HEK293T (cell line): ENCODE data around the gene GRXCR1.

Source experiments
- CTCF ChIA-PET: fragments of 350-600 bp; formaldehyde crosslinking; extraction: SDS; loops from one replicate; lab custom pipeline; 2021; ENCODE audit warnings: antibody characterized with exemption, inconsistent platforms; lab: Yijun Ruan, JAX
- POLR2A ChIA-PET: fragments of 350-600 bp; formaldehyde crosslinking; extraction: SDS; loops from one replicate; lab custom pipeline; 2020; ENCODE audit warnings: antibody characterized with exemption, inconsistent platforms; lab: Yijun Ruan, JAX
- DNase-seq: peaks from one replicate; pipeline ENCODE4 v3.0.0; 2012; ENCODE audit warnings: mixed read lengths; ENCODE audit errors: extremely low spot score
- ARNT ChIP-seq: fragments of 450-650 bp; IDR thresholded peaks from 2 replicates; pipeline ENCODE4 v1.6.1; 2017; ENCODE audit warnings: mild to moderate bottlenecking
- BHLHE40 ChIP-seq: fragments of 450-650 bp; IDR thresholded peaks from 2 replicates; pipeline ENCODE4 v1.6.1; 2016; ENCODE audit warnings: mild to moderate bottlenecking, moderate library complexity, borderline replicate concordance
- CTBP1 ChIP-seq: fragments of 450-650 bp; IDR thresholded peaks from 2 replicates; pipeline ENCODE4 v1.6.1; 2016; ENCODE audit warnings: borderline replicate concordance
- ELF4 ChIP-seq: fragments of 450-650 bp; IDR thresholded peaks from 2 replicates; pipeline ENCODE4 v1.6.1; 2017; ENCODE audit warnings: antibody characterized with exemption
- FOXA1 ChIP-seq: fragments of 450-650 bp; IDR thresholded peaks from 2 replicates; pipeline ENCODE4 v1.6.1; 2016; ENCODE audit warnings: mild to moderate bottlenecking
- FOXK2 ChIP-seq: fragments of 450-650 bp; IDR thresholded peaks from 2 replicates; pipeline ENCODE4 v1.6.1; 2016; ENCODE audit warnings: mild to moderate bottlenecking
- FOXM1 ChIP-seq: fragments of 450-650 bp; IDR thresholded peaks from 2 replicates; pipeline ENCODE4 v1.6.1; 2017; ENCODE audit warnings: mild to moderate bottlenecking, borderline replicate concordance
- HDGF ChIP-seq: fragments of 450-650 bp; IDR thresholded peaks from 2 replicates; pipeline ENCODE4 v1.6.1; 2017; ENCODE audit warnings: antibody characterized with exemption, borderline replicate concordance
- L3MBTL2 ChIP-seq: fragments of 450-650 bp; conservative IDR thresholded peaks from 2 replicates; pipeline ENCODE4 v1.6.1; 2016; ENCODE audit warnings: mild to moderate bottlenecking
- LEF1 ChIP-seq: fragments of 450-650 bp; IDR thresholded peaks from 2 replicates; pipeline ENCODE4 v1.6.1; 2017; ENCODE audit warnings: mild to moderate bottlenecking, borderline replicate concordance
- NFRKB ChIP-seq: fragments of 450-650 bp; IDR thresholded peaks from 2 replicates; pipeline ENCODE4 v1.6.1; 2016; ENCODE audit warnings: mild to moderate bottlenecking, moderate library complexity
- SP1 ChIP-seq: fragments of 450-650 bp; IDR thresholded peaks from 2 replicates; pipeline ENCODE4 v1.6.1; 2017
- SUZ12 ChIP-seq: fragments of 450-650 bp; IDR thresholded peaks from 2 replicates; pipeline ENCODE4 v1.6.1; 2016; ENCODE audit warnings: mild to moderate bottlenecking
- TARDBP ChIP-seq: fragments of 450-650 bp; IDR thresholded peaks from 2 replicates; pipeline ENCODE4 v1.6.1; 2016
- ZNF384 ChIP-seq: fragments of 450-650 bp; IDR thresholded peaks from 2 replicates; pipeline ENCODE4 v1.6.1; 2016
- TF ChIP-seq, protein P1 (sequence below): fragments of 450-650 bp; IDR thresholded peaks from 2 replicates; pipeline ENCODE4 v1.6.1; 2016

GRXCR1 gene

DNA sequence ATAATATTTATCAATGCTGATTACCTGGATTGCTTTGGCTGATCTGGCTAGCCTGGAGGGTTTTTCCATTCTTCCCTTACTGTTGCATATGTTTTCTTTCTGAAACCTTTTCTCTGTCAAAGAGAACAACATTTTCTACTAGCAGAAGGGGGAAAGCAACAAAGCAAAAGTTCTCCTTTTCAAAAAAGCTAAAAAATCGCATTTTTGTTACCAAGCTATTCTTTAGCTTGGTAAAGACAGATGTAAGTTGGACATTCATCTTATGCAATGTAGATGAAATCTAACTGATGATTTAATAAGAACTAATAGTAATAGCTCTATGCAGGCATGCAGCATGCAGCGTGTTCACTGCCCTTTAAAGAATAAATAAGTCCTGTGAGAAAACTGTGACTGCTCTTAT is at the start of gene GRXCR1:
Gene GRXCR1, plus strand, starts transcription at position 301 of the 400 bp plus-strand sequence. CDS start 554 bp downstream, outside the sequence.
- CTCF ChIA-PET = no interaction called here
- no peak for TF ChIP-seq NFRKB
- TF ChIP-seq FOXK2 = no peak
- TF ChIP-seq FOXM1 = no peak
- no peak for TF ChIP-seq ARNT
- no peak for TF ChIP-seq ZNF384
- no peak for TF ChIP-seq TARDBP
- no peak for TF ChIP-seq BHLHE40
- TF ChIP-seq LEF1 = no peak
- no peak for TF ChIP-seq CTBP1
- no peak for TF ChIP-seq FOXA1
- no peak for TF ChIP-seq SP1
- TF ChIP-seq HDGF = no peak
- no peak for TF ChIP-seq L3MBTL2
- no peak for DNase-seq
- POLR2A ChIA-PET = no interaction called here

DNA sequence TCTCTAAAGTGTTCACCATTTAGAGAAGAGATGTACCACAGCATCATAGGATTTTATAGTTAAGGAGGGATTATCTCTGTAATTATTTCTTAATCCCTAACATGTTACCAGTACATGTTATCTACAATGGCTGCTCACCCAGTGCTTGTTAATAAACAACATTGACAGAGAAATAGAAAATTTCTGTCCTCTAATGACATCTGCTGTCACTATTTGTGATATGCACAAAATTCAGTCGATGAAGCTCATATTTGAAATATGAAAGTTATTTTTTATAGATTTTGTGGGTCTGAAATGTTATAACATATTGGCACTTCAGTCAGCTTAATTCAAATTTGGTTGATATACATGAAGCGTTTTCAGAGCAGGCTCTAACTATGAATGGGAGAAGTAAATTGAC is 48.8 kb upstream of the GRXCR1 start:
- ChIA-PET POLR2A (no interaction called here), CTCF (no interaction called here)
- TF ChIP-seq L3MBTL2 (no peak), NFRKB (no peak), TARDBP (no peak), FOXM1 (no peak), FOXK2 (no peak), SP1 (no peak)
- DNase-seq = no peak

- CTCF ChIA-PET = no interaction called here
- no peak for DNase-seq
- no peak for TF ChIP-seq LEF1
- no peak for TF ChIP-seq FOXK2
- TF ChIP-seq ZNF384 = no peak
- no peak for TF ChIP-seq FOXA1
- TF ChIP-seq CTBP1 = no peak
- no peak for TF ChIP-seq SP1
- POLR2A ChIA-PET = no interaction called here
Measured at GRCh38 chr4:42844422-42845070, 48.0 kb upstream of the GRXCR1 start.

GRCh38 chr4:42845586-42845985 is 46.9 kb upstream of the GRXCR1 start:
- no peak for TF ChIP-seq CTBP1
- no peak for TF ChIP-seq HDGF
- TF ChIP-seq ELF4 = no peak
- TF ChIP-seq FOXA1 = no peak
- no peak for TF ChIP-seq FOXM1
- no peak for TF ChIP-seq BHLHE40
- TF ChIP-seq ARNT = no peak
- no peak for TF ChIP-seq ZNF384
- no peak for TF ChIP-seq LEF1
- no peak for TF ChIP-seq NFRKB
- no peak for TF ChIP-seq TARDBP
- TF ChIP-seq SUZ12 = no peak
- TF ChIP-seq SP1 = no peak
- no peak for TF ChIP-seq L3MBTL2
- TF ChIP-seq, protein P1, sequence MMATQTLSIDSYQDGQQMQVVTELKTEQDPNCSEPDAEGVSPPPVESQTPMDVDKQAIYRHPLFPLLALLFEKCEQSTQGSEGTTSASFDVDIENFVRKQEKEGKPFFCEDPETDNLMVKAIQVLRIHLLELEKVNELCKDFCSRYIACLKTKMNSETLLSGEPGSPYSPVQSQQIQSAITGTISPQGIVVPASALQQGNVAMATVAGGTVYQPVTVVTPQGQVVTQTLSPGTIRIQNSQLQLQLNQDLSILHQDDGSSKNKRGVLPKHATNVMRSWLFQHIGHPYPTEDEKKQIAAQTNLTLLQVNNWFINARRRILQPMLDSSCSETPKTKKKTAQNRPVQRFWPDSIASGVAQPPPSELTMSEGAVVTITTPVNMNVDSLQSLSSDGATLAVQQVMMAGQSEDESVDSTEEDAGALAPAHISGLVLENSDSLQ = no peak
- no peak for TF ChIP-seq FOXK2
- no peak for DNase-seq
- POLR2A ChIA-PET = no interaction called here
- CTCF ChIA-PET = no interaction called here

GRCh38 chr4:42855779-42856178 is 36.7 kb upstream of the GRXCR1 start:
- TF ChIP-seq NFRKB (no peak), FOXA1 (no peak), ZNF384 (no peak), HDGF (no peak)
- POLR2A ChIA-PET = no interaction called here
- CTCF ChIA-PET = interaction anchor here (1.2 kb wide), 1 partner anchor 62 kb away, joined by 3 read pairs; no protein-coding TSS in a partner anchor
- DNase-seq = no peak

- no peak for TF ChIP-seq FOXK2
- TF ChIP-seq ELF4 = no peak
- no peak for TF ChIP-seq FOXA1
- ChIA-PET CTCF (interaction anchor here (1.7 kb wide), 1 partner anchor 297 kb away, joined by 11 read pairs; no protein-coding TSS in a partner anchor), POLR2A (no interaction called here)
- DNase-seq = peak; percentile 43
Measured at GRCh38 chr4:42865572-42866189, 26.8 kb upstream of the GRXCR1 start.

DNA sequence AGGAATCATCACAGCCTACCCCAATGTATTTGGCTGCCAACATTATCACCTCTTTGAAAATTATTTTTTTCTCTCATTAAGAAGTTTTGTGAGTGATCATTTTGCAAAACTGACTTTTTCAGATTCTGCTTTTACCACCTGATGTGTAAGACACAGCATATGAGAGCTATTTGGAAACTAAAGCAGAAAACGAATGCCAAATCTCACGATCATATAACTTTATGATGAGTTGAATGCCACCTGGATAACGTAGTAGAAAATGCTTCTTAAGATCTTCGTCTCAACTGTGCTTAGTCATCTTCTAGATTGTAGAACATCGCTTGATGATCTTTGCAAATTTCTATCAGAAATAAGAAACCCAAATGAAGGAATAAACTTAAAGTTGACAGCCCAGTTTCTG is 21.3 kb upstream of the GRXCR1 start:
- CTCF ChIA-PET = no interaction called here
- TF ChIP-seq BHLHE40 = no peak
- TF ChIP-seq FOXK2 = no peak
- no peak for TF ChIP-seq L3MBTL2
- no peak for TF ChIP-seq ARNT
- TF ChIP-seq CTBP1 = no peak
- TF ChIP-seq LEF1 = no peak
- no peak for TF ChIP-seq ZNF384
- TF ChIP-seq ELF4 = no peak
- TF ChIP-seq SP1 = no peak
- POLR2A ChIA-PET = no interaction called here
- DNase-seq = no peak
